HL-60/S4 treated with phorbol 12-myristate 13-acetate at 8.2 ng/mL for 4 days and 3 days (cell line): Measurements from ENCODE around the gene RAI1.

ENCODE experiments used
- in situ Hi-C: fragments of 300-500 bp; cut with MboI; formaldehyde crosslinking; loops from 2 replicates; pipeline ENCODE4 v1.15.0; 2022; ENCODE audit warnings: low sequenced_read_pairs

Gene RAI1

GRCh38 chr17:17678063-17678699, 3.1 kb upstream of the RAI1 start:
- in situ Hi-C loops, result loop anchor here (25.0 kb wide), 1 partner anchor 359 kb away; the partner anchor contains the start of genes ATPAF2 and GID4

GRCh38 chr17:17679243-17679642, 2.0 kb upstream of the RAI1 start:
- in situ Hi-C loops, result loop anchor here (25.0 kb wide), 1 partner anchor 358 kb away; the partner anchor contains the start of genes ATPAF2 and GID4

GRCh38 chr17:17679748-17680147, 1.5 kb upstream of the RAI1 start:
- in situ Hi-C loops, result loop anchor here (25.0 kb wide), 1 partner anchor 358 kb away; the partner anchor contains the start of genes ATPAF2 and GID4

- in situ Hi-C loops, result loop anchor here (25.0 kb wide), 1 partner anchor 357 kb away; the partner anchor contains the start of genes ATPAF2 and GID4
Observed at GRCh38 chr17:17680477-17681186, 626 bp upstream of the RAI1 start.

- in situ Hi-C loops, result loop anchor here (25.0 kb wide), 1 partner anchor 355 kb away; the partner anchor contains the start of genes ATPAF2 and GID4
Observed at GRCh38 chr17:17681744-17682292, 560 bp downstream of the RAI1 start.

GRCh38 chr17:17682293-17682736, 1.1 kb downstream of the RAI1 start:
- in situ Hi-C loops, result loop anchor here (25.0 kb wide), 1 partner anchor 355 kb away; the partner anchor contains the start of genes ATPAF2 and GID4

- in situ Hi-C loops, result loop anchor here (25.0 kb wide), 1 partner anchor 354 kb away; the partner anchor contains the start of genes ATPAF2 and GID4
Observed at GRCh38 chr17:17682737-17683680, 1.8 kb downstream of the RAI1 start.

GRCh38 chr17:17683710-17684365, 2.6 kb downstream of the RAI1 start:
- in situ Hi-C loops, result loop anchor here (25.0 kb wide), 1 partner anchor 353 kb away; the partner anchor contains the start of genes ATPAF2 and GID4

- in situ Hi-C loops, result loop anchor here (25.0 kb wide), 1 partner anchor 352 kb away; the partner anchor contains the start of genes ATPAF2 and GID4
Observed at GRCh38 chr17:17684906-17685774, 3.9 kb downstream of the RAI1 start.

- in situ Hi-C loops, result loop anchor here (25.0 kb wide), 1 partner anchor 351 kb away; the partner anchor contains the start of genes ATPAF2 and GID4
Observed at GRCh38 chr17:17685775-17686291, 4.6 kb downstream of the RAI1 start.

GRCh38 chr17:17689312-17689711, 8.1 kb downstream of the RAI1 start:
- in situ Hi-C loops, result loop anchor here (25.0 kb wide), 1 partner anchor 348 kb away; the partner anchor contains the start of genes ATPAF2 and GID4

- in situ Hi-C loops, result loop anchor here (25.0 kb wide), 1 partner anchor 347 kb away; the partner anchor contains the start of genes ATPAF2 and GID4
Observed at GRCh38 chr17:17690233-17690632, 9.0 kb downstream of the RAI1 start.

- in situ Hi-C loops, result loop anchor here (25.0 kb wide), 1 partner anchor 346 kb away; the partner anchor contains the start of genes ATPAF2 and GID4
Observed at GRCh38 chr17:17691468-17692263, 10.4 kb downstream of the RAI1 start.

GRCh38 chr17:17692353-17693252, 11.3 kb downstream of the RAI1 start:
- in situ Hi-C loops, result loop anchor here (25.0 kb wide), 1 partner anchor 345 kb away; the partner anchor contains the start of genes ATPAF2 and GID4

GRCh38 chr17:17693253-17694168, 12.3 kb downstream of the RAI1 start:
- in situ Hi-C loops, result loop anchor here (25.0 kb wide), 1 partner anchor 344 kb away; the partner anchor contains the start of genes ATPAF2 and GID4
